SK-N-MC (cell line): ENCODE data around the gene KLF12.

Source experiments
- EZH2 ChIP-seq: fragments of 200-600 bp; sonication (generic); IDR thresholded peaks from one replicate; pipeline ENCODE4 v1.6.1; 2017; ENCODE audit warnings: antibody characterized with exemption
- POLR2AphosphoS5 ChIP-seq: IDR thresholded peaks from 2 replicates; pipeline ENCODE4 v1.6.1; 2012; ENCODE audit warnings: mild to moderate bottlenecking, low read depth, low read length, borderline replicate concordance

DNA sequence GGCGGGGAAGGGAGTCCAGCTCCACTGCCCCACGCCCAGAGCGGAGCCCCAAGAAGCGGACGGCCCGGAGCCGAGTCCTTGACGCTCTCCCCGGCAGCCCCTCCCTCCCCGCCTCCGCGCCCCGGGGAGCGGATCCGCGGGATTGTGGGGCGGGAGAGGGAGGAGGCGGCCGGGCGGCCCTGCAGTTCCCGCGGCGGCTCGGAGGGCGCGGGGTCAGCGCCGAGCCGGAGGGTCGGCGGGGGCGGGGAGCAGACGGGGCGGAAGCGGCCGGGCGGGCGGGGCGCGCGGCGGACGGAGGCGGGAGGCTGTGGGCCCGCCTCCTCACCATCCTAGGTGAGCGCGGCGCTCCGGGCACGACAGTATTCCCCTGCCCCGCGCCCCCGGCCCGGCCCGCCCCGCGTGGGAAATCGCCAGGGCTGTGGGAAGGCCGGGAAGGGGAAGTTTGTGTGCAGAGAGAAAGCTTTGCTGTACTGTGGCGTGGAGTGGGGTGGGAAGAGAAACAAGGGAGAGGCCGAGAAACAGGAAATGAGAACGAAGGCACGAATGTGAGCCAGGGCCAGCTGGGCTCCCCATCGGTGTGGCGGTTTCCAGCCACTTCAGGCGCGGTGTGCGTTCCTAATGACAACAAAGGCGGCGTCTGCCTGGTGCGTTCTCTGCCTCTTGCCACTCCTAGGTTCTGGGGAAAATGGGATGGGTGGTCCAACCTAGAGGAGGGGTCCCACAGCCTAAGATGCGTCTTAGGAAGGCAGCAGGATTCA is 1.3 kb upstream of the KLF12 start:
- TF ChIP-seq EZH2 (no peak), POLR2AphosphoS5 (no peak)
